CD4-positive, alpha-beta T cell treated with Interleukin-15 for 1 hour (primary cell): Measurements from ENCODE around the gene HIRA.
"Not testable (repeated sequence)": the region's sequence is repeated elsewhere in the genome, so short reads cannot be mapped to it uniquely, and the experiment has no call there.

Experiments
- DNase-seq: peaks from one replicate; pipeline ENCODE4 v3.0.0-alpha.2; 2020

The HIRA gene

DNA sequence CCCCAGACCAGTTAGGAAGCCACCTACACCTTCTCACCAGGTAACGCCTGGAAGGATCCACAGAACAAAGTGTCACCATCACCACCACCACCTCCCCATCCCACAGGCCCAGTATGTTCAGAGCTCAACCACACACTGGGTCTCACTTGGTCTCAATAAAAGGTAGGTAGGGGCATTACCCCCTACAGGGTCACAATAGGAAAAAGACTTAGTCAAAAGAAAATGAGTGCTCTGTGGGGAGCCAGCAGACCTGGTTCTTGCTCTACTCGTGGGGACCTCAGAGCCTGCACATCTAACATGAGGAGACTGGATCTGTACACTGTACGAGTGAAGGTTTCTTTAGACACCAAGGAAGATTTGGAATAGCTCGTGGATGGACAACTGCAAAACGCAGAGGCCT, 49.3 kb downstream of the HIRA start:
- no peak for DNase-seq

- no peak for DNase-seq
Measured at GRCh38 chr22:19378344-19378674, 53.2 kb downstream of the HIRA start.

DNA sequence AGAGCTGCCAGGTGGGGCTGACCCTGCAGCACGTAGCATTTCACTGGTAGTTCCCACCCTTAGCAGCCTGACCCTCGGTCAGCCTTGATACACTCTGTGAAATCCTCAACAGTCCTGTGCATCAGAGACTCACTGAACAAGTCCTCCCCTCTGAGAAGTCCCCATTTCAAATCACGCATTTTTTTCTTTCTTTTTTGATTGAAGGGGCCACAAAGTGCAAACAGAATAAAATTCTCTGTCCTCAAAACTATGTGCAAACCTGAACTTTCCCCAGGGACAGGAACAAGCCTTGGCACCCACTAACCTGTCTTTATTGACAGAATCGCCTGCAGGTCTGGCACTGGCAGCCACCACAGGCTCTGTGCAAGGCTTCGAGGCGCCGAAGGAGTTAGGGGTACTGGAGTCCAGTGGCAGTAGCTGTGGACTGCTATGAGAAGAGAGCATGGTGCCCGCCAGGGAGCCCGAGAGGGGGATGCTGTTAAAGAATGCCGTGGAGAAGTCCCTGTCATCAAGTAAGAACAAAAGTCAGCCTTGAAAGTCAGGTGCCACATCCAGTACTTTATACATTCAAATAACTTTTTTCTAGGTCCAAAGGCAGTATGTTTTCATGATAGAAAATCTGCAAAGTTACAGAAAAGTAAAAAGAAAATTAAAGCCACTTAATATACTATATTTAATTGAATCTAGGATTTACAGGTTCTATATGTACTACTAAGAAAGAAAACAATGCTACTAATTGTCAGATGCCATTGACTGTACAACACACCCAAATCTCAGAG, 53.8 kb downstream of the HIRA start:
- no peak for DNase-seq

GRCh38 chr22:19376971-19377370, 54.6 kb downstream of the HIRA start:
- no peak for DNase-seq

DNA sequence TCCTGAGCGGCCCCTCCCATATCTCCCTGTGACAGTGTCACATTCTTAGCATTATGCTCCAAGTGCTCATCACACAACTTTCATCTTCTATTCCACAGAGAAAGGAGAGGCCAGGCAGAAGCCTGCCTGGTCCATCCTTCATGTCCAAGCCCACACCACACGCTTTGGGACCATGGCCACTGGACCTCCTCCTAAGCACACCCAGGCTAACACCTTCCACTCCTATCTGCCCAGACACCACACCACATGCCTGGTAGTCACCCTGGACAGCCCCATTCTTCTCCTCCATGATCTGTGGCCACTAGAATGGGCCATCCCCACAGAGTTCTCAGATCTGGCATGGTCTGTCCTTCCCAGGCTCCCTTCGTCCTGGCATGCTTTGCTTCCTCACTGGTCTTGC, 55.3 kb downstream of the HIRA start:
- no peak for DNase-seq

DNA sequence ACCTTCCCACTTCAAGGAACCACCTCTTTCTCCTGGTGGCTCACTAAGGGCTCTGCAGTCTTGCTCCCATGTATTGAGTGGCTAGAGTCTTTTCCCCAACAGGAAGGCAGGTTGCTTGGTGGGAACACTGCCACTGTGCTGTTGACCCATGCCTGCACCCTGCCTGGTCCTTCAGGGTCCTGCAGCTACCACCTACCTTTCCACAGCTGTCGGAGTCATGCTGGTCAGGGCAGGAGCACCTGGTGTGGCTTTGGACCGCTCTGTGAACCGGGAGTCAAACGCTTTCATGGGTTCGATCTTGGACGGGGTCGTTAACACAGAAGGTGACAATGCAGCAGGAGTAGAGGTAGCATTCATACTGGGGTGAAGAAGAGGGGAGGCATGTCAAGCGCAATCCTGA, 56.1 kb downstream of the HIRA start:
- DNase-seq: no peak

DNA sequence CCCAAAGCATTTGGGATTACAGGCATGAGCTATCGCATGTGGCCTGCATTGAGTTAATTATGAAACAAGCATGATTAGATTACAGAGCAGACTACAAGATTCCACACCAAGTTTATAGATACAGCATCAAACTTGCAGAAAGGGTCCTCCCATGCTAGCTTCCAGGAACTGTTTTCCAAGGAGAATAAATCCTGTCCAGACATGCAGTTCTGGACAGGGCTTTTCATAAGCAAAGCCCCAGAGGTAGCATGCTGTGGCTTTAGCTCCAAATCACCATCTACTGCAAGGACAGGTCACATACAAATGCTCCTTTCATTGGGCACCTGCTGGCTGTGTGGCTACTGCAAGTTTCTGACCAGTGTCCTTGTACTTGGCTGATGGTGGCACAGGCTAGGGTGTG, 57.1 kb downstream of the HIRA start:
- no peak for DNase-seq

- no peak for DNase-seq
Measured at GRCh38 chr22:19373450-19373849, 58.1 kb downstream of the HIRA start.

DNA sequence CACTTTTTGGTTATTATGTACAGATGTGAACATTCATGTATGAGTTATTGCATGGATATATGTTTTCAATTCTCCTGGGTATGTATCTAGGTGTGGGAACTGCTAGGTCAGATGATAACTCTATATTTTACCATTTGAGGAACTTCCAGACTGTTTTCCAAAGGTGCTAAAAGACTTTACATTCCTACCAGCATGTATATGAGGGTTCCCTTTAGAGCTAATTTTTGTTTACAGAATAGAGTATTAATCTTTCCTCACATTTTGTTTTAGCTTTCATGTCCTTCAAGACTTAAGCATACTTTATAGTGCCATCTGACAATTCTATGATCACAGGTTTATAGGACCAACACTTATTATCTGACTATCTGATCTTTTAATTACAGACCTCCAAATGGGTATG, 59.6 kb downstream of the HIRA start:
- no peak for DNase-seq

GRCh38 chr22:19368876-19369275, 62.7 kb downstream of the HIRA start:
- DNase-seq: no peak

- DNase-seq: no peak
Measured at GRCh38 chr22:19367763-19368367, 63.7 kb downstream of the HIRA start.

DNA sequence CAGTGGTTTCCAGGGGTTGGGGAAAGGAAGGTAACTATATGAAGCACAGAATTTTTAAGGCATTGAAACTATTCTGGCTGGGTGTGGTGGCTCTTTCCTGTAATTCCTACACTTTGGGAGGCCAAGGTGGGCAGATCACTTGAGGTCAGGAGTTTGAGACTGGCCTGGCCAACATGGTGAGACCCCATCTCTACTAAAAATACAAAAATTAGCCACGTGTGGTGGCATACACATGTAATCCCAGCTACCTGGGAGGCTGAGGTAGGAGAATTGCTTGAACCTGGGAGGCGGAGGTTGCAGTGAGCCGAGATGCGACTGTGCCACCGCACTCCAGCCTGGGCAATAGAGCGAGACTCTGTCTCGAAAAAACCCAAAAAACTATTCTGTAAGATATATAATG, 68.0 kb downstream of the HIRA start:
- not testable (repeated sequence) for DNase-seq

DNA sequence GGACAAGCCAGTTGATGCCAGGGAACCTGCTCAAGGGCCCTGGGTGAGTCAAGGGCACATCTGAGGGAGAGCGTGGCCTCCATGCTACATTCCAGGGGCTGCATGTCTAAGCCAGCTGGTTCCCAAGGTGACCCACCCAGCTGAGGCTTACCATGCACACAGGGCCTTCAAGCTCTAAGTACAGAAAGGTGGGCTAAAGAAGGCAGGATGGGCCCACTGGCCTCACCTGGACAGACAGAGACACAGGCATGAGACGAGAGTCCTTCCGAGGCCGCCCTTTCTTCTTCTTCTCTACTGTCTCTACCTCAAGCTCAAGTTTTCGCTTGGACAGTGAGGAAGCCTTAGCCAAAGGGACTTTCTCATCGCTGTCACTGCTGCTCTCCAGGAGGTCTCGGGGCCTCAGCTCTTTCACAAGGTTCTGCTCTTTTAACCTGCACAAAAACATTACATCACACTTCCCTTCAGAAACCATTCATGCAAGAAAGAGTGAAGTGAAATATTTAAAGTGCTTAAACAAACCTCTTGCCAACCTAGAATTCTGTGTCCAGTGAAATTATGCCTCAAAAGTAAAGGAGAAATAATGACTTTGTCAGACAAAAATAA, 69.9 kb downstream of the HIRA start:
- DNase-seq: peak; percentile 76

DNA sequence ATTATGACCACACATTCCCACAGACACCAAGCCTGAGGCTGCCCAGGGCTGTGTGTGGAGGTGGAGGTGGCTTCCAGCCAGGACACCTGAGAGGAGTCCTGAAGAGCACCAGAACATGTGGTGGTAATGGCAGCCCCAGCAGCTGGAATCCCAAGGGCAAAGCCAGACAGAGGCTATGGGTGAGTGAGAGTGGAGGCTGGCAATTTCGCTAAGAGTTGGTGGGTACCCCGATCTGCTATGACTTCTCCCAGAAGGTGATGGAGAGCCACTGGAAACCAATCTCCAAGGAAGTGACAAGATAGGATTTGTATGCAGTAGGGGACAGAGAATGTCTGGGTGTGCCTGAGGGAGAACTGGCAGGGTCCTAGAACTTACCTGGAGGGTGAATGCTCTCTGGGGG, 70.7 kb downstream of the HIRA start:
- no peak for DNase-seq

DNA sequence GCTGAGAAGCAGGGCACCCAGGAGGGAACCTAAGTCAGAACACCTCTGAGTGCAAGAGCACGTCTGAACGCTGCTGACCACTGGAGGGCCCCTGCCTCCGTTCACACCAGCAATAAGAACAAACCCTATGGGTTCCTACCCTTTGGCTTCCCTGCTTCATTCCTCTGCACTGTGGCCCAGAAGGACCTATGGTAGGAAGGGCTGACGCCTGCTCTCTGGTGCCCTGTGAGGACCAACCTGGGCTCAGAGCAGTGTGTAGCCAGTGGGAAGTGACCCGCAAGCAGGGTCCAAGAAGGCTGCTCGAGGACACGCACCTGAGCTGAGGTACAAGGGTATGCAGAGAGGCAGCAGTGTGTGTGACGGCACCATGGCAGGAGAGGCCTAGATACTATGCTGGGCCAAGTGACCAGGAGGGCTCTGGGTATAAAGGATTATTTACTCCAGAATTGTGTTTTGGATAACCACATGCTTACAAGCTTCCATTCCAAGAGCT, 71.2 kb downstream of the HIRA start:
- no peak for DNase-seq

DNA sequence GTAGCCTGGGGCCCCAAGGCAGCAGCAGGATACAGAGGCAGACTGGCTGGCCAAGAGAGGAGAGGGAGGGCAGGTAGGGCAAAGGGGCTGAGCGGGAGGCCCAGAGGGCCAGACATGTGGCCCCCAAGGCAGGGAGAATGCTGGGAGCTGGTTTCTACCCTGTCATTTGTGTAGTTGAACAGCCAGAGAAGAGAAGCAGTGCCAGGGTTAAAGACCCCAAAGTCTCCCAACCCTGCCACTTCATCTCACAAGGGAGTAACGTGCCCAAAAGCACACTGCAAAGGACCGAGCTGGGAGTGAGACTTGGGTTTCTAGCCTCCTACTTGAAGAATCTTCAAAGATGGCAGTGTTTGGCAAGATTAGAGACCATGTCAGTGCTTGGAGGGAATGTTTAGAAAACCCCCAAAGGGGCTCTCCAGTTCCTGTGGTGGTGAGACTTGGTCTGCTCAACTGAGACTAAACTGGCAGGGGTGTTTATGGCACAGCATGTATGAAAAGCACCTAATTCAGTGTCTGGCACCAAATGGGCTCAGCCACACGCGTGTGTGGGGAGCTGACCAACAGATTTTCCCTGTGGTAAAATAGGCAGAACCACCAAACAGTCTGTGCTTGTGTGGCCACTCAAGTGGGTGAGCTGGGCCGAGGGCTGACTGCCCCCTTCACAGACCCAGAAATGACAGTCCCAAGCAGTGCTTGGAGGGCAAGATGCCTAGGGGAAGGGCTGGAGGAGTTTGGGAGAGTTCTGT, 71.8 kb downstream of the HIRA start:
- no peak for DNase-seq

GRCh38 chr22:19358703-19359553, 72.6 kb downstream of the HIRA start:
- no peak for DNase-seq

DNA sequence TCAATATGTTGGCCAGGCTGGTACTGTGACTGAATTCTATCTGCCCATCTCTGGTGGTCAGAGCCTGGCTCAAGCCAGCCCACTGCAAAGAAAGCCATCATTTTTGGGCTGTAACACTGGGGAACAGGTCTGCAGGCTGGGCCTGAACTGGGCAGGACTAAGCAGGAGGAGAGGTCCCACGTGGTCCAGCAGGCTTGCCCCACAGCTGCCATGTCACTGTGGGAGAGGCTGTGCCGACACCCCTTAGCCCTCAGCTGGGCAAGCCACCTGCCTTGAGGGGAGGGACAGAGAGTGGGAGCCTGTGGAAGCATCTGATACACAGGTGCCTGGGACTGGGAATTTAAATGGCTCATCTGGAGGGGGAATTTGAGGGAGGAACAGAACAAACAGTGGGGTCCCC, 73.3 kb downstream of the HIRA start:
- DNase-seq: no peak

GRCh38 chr22:19357270-19358105, 74.0 kb downstream of the HIRA start:
- DNase-seq: no peak

GRCh38 chr22:19356708-19357269, 74.7 kb downstream of the HIRA start:
- no peak for DNase-seq

GRCh38 chr22:19355413-19356157, 75.9 kb downstream of the HIRA start:
- no peak for DNase-seq
